Raji (cell line): ENCODE data around the gene STYXL1.

Experiments
- POLR2A ChIP-seq: IDR thresholded peaks from 2 replicates; pipeline ENCODE4 v1.6.1; 2011; ENCODE audit warnings: low read depth, low read length, control low read depth; ENCODE audit not compliant: insufficient read depth

STYXL1 gene

DNA sequence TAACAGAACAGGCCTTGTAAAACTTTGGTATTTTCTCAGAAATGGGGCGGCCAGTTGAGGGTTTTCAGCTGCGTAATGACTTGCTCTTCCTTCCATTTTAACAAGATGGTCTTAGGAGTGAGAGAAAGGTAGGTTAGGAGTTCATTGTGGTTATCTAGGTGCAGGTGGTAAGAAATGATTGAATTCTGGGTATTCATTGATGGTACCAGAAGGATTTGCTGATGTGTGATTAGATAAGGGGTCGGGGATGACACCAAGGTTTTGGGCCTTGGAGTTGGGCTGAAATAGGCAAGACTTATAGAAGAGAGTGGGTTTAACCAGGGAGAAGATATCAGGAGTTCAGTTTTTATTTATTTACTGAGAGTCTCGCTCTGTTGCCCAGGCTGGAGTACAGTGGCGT, 2.7 kb upstream of the STYXL1 start:
- no peak for TF ChIP-seq POLR2A

DNA sequence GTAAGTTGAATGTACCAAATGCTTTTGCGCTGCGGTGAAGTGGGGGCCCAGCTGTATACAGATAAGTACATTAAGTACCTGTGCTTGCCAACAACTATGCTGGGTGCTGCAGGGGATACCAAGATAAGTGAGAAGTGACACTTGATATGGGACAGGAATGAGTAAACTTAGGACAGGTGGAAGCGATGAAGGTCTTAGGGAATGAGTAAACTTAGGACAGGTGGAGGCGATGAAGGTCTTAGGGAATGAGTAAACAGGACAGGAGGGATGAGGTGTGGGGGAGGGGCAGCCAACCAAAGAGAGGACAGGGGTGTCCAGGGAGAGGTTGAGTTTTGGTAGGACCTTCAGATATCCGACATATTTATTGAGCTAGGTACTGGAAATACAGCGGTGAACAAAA, 1.5 kb upstream of the STYXL1 start:
- no peak for TF ChIP-seq POLR2A

DNA sequence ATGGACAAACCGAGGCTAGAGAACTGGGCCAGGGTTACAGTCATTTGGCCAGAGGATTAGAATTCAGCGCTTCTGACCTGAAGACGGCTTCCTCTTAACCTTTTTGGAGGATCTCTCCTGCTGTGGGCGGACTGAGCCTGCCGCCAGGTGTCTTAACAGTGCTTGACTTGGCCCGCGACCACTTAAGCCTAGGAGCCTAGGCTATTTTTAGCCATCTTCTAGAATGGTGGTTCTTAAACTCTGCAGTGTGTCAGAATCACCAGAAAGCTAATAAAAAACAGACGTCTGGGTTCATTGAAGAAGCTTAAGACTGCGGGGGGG, 828 bp upstream of the STYXL1 start:
- no peak; the same call in 1 of the 2 replicates for TF ChIP-seq POLR2A

DNA sequence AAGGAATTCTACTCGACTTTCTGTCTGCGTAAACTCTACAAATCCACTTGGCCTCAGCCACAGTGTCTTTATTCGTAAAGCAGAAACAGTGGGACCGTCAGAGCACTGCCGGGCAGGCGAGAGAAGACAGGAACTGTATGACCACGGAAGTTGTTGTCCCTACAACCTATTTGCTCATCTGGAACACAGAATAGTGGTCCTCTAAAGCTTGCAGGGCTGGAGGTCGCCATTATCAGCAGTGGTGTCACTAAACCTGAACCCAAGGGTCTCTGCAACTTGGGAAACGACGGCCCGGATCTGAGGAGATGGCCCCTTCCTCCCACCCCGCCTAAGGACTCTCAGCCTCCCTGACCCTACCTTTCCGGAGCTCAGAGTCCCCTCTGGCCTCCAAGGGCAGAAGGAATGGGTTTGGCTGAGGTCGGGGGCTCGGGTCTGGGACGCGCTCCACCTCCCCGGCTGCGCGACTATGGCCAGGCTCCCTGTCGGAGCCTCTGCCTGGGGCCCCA, 442 bp downstream of the STYXL1 start:
- TF ChIP-seq POLR2A = no peak

DNA sequence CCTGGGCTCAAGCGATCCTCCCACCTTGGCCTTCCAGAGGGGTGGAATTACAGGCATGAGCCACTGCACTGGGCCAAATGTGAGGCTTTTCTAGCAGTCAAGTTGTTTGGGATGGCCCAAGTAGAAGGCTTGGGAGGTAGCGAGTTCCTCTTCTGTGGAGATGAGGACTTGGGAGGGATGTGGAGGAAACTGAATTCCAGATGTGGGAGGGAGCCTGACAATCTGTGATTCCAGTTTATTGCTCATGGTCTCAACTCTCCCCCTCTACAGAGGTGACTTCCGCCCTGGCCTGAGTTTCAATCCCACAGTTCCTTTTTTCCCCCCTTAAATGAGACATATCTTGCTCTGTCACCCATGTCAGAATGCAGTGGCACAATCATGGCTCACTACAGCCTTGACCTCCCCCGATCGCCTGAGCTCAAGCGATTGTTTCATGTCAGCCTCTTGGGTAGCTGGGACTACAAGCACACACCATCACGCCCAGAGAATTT, 3.4 kb downstream of the STYXL1 start:
- no peak for TF ChIP-seq POLR2A

DNA sequence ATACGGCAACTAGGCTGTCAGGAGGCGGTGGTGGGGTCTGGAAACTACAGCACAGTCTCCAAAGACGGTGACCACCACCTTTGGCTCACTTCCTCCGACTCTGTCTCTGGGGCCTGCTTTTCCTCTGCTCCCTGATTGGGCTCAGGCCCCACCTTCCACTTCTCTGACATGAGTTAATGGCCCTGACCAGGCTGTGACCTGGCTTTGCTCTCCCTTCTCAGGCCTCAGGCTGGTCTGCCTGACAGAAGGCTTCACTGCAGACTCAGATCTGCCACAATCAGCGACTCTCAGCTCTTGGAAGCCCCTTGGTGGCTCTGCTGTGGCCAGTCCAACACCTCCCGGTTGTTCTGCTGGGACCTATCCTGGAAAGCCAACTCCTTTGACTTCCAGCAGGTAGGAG, 7.7 kb downstream of the STYXL1 start:
- TF ChIP-seq POLR2A = no peak

DNA sequence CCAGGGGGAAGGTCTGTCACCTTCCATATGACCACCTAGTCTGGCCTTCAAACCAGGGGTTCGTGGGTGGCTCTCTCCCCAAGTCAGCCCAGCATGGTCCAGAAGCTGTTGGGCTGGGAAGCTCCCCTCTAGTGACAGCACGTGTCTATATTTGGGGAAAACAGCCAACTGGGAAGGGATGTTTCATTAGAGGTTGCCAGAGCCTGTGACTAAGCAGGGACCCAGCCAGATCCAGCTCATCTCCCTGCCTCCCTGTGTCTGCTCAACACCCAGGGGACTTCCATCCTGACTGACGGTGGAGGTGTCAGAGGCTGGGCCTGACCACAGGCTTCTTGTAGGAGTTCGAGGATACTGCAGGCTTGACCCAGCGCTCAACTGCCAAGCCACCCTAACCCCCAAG, 10.5 kb downstream of the STYXL1 start:
- no peak for TF ChIP-seq POLR2A

DNA sequence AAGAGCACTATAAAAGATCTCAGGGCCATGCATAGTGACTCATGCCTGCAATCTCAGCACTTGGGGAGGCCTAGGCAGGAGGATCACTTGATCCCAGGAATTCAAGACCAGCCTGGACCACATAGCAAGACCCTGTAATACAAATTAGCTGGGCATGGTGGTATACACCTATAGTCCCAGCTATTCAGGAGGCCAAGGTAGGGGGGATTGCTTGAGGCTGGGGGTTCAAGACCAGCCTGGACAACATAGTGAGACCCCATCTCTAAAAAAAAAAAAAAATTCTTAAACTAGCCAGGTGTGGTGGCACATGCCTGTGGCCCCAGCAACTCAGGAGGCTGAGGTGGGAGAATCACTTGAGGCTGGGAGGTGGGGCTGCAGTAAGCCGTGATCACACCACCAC, 15.8 kb downstream of the STYXL1 start:
- TF ChIP-seq POLR2A = no peak

DNA sequence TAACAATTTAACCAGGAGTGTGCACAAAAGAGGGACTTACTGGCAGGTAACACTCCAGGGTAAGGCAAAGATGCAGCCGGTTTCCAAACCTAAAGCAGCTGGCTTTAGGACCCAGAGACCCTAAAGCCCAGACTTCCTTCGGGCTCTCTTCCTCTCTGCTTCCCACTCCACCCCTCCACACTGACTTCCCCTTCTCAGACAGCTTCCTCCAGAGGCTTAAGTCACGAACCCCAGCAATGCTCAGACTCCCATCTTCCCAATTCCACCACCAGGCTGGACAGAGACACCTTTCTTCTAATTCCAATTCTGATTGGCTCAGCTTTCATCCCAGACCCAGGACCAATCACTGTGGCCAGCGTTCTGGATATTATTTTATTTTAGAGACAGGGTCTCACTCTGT, 24.8 kb downstream of the STYXL1 start:
- TF ChIP-seq POLR2A = no peak

DNA sequence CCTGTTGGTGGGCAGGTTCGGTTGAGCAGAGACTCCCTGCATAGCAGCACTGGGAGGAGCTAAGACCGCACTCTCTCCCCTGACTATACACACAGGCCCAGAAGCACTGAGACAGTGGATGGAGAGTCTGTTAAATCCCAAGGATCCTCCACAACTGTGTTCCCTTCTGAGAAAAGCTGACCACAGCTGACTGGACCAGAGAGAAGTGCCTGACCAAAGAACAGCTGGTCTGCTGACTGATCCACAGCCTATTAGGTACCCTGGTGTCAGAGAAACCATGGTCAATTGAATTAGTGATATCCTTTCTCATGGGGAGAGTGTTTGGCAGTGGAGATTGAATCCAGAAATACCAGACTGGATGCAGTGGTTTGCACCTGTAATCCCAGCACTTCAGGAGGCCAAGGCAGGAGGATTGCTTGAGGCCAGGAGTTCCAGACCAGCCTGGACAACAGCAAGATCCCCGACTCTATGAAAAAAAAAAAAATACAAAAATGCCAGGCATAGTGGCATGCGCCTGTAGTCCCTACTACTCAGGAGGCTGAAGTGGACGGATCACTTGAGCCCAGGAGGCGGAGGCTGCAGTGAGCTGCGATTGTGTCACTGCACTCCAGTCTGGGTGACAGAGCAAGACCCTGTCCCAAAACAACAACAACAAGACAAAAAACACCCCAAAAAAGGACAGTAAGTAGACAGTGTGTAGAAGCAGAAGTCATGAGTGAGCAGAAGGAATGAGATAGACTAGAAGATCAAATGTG, 25.6 kb downstream of the STYXL1 start:
- TF ChIP-seq POLR2A = no peak

DNA sequence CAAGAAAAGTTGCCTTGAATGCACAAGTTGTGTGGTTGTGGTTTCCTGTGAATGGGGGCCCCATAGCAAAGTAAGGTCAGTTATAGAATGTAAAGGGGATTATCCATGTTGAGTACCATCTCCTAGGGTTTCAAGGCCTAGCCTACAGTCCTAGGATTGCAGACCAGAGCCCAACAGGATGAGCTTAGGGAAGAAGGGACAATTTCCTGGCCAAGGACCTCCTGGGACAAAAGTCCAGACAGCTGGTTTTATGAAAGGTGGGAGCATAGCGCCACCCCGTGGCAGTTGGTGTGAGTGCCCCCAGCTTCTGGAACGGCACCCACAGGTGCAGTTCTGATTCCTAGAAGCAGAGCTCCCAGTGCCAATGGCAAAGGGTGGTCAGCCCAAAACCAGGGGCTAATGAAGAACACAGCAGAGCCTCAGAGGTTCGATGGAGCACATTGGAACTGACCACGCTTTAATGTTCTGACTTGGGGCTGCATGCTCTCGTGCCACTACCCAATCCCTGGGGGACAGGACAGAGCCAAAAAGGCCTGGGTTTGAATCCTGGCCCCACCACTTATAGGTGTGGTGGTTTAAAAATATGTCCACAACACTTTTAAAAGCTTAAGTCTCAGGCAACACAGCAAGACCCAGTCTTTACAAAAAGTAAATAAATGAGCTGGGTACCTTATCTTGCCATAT, 27.6 kb downstream of the STYXL1 start:
- TF ChIP-seq POLR2A = no peak

DNA sequence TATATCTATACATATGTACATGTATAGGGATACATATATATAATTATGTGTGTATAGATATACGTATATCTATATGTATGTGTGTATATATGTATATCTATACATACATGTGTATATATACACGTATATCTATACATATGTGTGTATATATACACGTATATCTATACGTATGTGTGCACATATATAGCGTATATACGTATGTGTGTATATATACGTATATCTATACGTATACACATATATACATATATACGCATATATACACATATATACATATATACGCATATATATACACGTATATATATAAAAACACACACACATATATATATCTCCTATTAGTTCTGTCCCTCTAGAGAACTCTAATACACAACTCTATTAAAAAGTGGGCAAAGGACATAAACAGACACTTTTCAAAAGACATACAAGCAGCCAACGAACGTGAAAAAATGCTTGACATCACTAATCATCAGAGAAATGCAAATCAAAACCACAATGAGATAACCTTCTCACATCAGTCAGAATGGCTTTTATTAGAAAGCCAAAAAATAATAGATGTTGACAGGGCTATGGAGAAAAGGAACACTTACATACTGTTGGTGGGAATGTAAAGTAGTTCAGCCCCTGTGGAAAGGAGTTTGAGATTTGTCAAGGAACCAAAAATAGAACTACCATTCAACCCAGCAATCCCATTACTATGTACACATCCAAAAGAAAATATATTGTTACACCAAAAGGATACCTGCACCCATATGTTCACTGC, 31.4 kb downstream of the STYXL1 start:
- TF ChIP-seq POLR2A = no peak

DNA sequence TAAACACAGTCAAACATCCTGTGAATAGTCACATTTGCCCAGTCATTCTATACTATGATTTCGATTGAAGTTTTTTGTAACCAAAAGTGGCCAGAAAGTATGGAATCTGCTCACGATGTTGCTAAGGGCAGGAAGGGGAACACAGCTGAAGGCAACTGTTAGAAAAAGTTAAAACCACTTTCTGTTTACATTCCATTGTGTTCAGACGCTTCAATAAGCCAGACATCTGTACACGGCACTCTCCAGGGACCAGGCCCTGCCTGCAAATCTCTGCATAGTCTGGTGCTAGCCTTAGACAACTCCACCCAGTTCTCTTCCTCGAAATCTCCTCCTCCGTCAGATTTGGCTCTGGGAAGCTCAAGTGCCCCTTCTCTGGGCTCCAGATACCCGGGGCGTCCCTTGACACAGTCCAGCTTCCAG, 36.3 kb downstream of the STYXL1 start:
- no peak for TF ChIP-seq POLR2A

DNA sequence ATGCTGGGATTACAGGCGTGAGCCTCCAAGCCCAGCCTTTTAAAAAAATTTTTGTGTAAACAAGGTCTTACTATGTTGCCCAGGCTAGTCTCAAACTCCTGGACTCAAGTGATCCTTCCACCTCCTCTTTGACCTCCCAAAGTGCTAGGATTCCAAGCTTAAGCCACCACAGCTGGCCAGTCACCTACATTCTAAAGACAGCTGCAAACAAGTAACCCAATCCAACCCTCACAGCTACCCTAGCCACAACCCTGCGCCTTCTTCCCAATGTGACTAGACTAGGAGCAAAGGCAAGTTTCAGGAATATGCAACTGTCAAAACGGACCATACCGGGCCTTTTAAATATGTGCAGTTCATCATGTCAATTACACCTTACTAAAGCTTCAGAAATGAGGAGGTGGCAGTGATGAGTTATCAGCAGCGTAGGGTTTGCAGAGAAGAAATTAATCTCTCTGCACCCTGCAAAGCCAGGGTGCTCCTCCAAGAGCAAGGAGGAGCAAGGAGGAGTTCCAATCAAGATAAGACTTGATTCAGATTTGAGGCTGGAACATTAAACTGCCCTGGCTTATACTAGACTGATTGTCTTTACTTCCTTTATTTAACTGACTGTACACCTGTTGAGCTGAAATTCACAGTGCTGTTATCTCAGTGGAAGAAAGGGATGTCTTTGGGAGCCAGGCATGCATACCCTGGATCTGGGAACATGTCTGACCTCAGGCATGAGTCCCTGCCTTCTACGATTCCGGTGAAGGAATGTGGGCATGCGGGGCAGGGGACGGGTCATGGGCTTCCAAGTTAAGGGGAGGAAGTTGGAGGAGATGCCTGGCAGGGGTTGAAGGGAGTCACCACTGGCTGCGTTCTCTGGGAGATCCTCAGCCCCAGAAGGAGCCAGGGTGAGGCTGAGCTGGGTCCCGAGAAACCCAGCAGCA, 37.9 kb downstream of the STYXL1 start:
- no peak for TF ChIP-seq POLR2A
